Hepatocyte (in vitro differentiated cells): Measurements from ENCODE around the gene KMT5C.

ENCODE experiments used
- EZH2 ChIP-seq: fragments of 200-600 bp; sonication (generic); IDR thresholded peaks from 2 replicates; pipeline ENCODE4 v1.6.1; 2016; ENCODE audit warnings: antibody characterized with exemption, mild to moderate bottlenecking, borderline replicate concordance
- TF ChIP-seq, protein P1 (sequence below): fragments of 200-600 bp; sonication (generic); IDR thresholded peaks from 2 replicates; pipeline ENCODE4 v1.5.1; 2016; ENCODE audit warnings: antibody characterized with exemption, mild to moderate bottlenecking; ENCODE audit not compliant: poor library complexity

GRCh38 chr19:55311797-55312196, 27.9 kb upstream of the KMT5C start:
- TF ChIP-seq, protein P1, sequence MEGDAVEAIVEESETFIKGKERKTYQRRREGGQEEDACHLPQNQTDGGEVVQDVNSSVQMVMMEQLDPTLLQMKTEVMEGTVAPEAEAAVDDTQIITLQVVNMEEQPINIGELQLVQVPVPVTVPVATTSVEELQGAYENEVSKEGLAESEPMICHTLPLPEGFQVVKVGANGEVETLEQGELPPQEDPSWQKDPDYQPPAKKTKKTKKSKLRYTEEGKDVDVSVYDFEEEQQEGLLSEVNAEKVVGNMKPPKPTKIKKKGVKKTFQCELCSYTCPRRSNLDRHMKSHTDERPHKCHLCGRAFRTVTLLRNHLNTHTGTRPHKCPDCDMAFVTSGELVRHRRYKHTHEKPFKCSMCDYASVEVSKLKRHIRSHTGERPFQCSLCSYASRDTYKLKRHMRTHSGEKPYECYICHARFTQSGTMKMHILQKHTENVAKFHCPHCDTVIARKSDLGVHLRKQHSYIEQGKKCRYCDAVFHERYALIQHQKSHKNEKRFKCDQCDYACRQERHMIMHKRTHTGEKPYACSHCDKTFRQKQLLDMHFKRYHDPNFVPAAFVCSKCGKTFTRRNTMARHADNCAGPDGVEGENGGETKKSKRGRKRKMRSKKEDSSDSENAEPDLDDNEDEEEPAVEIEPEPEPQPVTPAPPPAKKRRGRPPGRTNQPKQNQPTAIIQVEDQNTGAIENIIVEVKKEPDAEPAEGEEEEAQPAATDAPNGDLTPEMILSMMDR, result no peak
- TF ChIP-seq EZH2, result no peak
